Stimulated activated CD8-positive, alpha-beta memory T cell treated with anti-CD3 and anti-CD28 coated beads, Interleukin-4, amount 100 ng/mL, for 1 hour (primary cell): Measurements from ENCODE around the gene VSIG10L2.

Experiments
- DNase-seq, 2 donors: peaks; one replicate each; pipeline ENCODE4 v3.0.0-alpha.2; 2020; ENCODE audit warnings: low read depth in 2 of 2, low spot score in 1 of 2

VSIG10L2 gene

GRCh38 chr11:125999234-125999880 lies 53.5 kb downstream of the VSIG10L2 start:
- DNase-seq, result no peak

GRCh38 chr11:126002181-126002580 lies 56.3 kb downstream of the VSIG10L2 start:
- no peak for DNase-seq
